Measurements from ENCODE around the gene NOL7.

NOL7 gene

GRCh38 chr6:13614926-13615791 is at the start of gene NOL7:
NOL7 (plus strand) TSS chr6:13615335; CDS start chr6:13615359, 24 bp downstream.
- DNase-seq (ENCODE audit: insufficient read length, low spot score) (peak; percentile 83), FAIRE-seq (no peak)
- TF ChIP-seq CTCF (IDR thresholded peaks at IDR 0.05; ENCODE audit: insufficient read depth, missing control alignments), result peak; percentile 96

DNA sequence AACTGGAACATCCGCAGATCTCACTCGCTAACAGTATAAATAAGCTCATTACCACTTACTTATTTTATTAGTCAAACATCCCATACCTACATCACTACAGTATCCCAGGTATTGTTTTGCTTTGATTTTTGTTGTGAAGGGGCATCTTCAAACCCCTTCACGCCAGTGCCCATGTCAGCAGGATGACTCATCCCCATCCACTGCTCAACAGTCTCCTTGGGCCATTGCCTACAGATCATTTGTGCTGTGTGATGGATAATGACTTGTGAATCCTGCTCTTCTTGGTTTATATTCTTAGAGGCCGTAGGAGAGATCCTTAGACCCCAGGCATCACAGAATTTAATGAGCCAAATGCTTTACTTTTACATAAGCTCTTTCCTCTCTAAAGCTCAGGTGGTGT is 49.2 kb upstream of the NOL7 start:
- TF ChIP-seq CTCF (IDR thresholded peaks at IDR 0.05; ENCODE audit: insufficient read depth, missing control alignments), result no peak
- FAIRE-seq, result no peak
- no peak for DNase-seq (ENCODE audit: insufficient read length, low spot score)

GRCh38 chr6:13566500-13566899 is 48.6 kb upstream of the NOL7 start:
- FAIRE-seq (no peak), DNase-seq (ENCODE audit: insufficient read length, low spot score) (no peak)
- no peak for TF ChIP-seq CTCF (IDR thresholded peaks at IDR 0.05; ENCODE audit: insufficient read depth, missing control alignments)

- no peak for FAIRE-seq
- no peak for TF ChIP-seq CTCF (IDR thresholded peaks at IDR 0.05; ENCODE audit: insufficient read depth, missing control alignments)
- DNase-seq (ENCODE audit: insufficient read length, low spot score), result no peak
These were observed 46.2 kb upstream of the NOL7 start for GRCh38 chr6:13568970-13569369.

DNA sequence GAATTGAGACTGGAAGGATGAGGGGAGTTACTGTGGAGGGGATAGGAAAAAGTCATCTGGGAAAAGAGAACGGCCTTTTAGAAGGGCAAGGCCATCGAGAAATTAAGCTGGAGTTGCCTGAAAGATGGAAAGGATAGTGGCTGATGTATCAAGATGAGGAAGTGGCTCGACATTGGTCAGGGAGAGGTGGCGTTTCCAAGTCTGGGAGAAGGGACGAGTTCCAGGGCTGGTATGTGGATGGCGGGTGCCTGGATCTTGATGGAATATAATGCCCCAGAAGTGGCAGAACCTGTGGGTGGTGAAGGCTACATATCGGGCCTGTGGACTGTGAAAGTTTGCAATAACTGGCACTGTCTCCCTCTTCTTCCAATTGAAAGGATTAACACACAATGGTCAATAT is 42.9 kb upstream of the NOL7 start:
- TF ChIP-seq CTCF (IDR thresholded peaks at IDR 0.05; ENCODE audit: insufficient read depth, missing control alignments), result no peak
- no peak for FAIRE-seq
- no peak for DNase-seq (ENCODE audit: insufficient read length, low spot score)

- TF ChIP-seq CTCF (IDR thresholded peaks at IDR 0.05; ENCODE audit: insufficient read depth, missing control alignments), result no peak
- DNase-seq (ENCODE audit: insufficient read length, low spot score), result no peak
- no peak for FAIRE-seq
These were observed 42.0 kb upstream of the NOL7 start for GRCh38 chr6:13572951-13573654.

DNA sequence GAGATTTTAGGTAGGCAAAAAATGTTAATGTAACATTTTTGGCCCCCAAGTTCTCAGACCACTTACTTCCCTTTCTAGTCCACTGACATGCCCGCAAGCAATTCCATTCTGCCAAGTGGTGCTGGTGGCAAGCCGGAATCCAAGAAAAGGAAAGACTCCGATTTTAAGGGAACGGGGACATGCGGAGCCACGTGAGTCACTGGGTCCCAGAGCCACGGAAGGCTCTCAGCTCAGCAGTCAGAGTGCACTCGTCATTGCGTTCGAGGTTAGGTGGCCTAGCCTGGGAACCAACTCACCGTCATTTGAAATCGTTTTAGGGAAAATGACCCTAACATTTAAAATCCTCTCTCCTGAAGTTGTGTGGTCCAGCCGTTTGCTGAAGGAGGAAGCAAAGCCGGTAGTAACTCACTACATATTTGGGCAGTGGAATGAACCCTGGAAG is 41.4 kb upstream of the NOL7 start:
- TF ChIP-seq CTCF (IDR thresholded peaks at IDR 0.05; ENCODE audit: insufficient read depth, missing control alignments), result no peak
- FAIRE-seq (no peak), DNase-seq (ENCODE audit: insufficient read length, low spot score) (no peak)

Measured in D721Med (cell line).